GM12878 (cell line): Measurements from ENCODE around the gene ETF1. TPM values are rescaled to one million over a fixed set of nuclear protein-coding genes. Genes with fewer than 3 reads are reported as not detected.
A peak's percentile ranks its signal among the peaks of the same experiment; 100 is the strongest.

ENCODE experiments used
- ATF7 ChIP-seq: fragments of 450-650 bp; IDR thresholded peaks from 2 replicates; pipeline ENCODE4 v1.6.1; 2016; ENCODE audit warnings: low read depth, mild to moderate bottlenecking
- E2F8 ChIP-seq: fragments of 450-650 bp; IDR thresholded peaks from 2 replicates; pipeline ENCODE4 v1.6.1; 2018; ENCODE audit warnings: mild to moderate bottlenecking, low read depth, moderate library complexity; ENCODE audit not compliant: partially characterized antibody
- EGR1 ChIP-seq, 2 experiments: IDR thresholded peaks; 1 replicate in 1 of 2; 2 replicates in 1 of 2; pipeline ENCODE4 v1.6.1; 2011 to 2012; ENCODE audit warnings: low read depth in 2 of 2, low read length in 2 of 2, borderline replicate concordance in 1 of 2, mild to moderate bottlenecking in 1 of 2, moderate library complexity in 1 of 2
- FOXK2 ChIP-seq: fragments of 450-650 bp; IDR thresholded peaks from 2 replicates; pipeline ENCODE4 v1.6.1; 2017; ENCODE audit warnings: mild to moderate bottlenecking, moderate library complexity
- HDAC6 ChIP-seq: fragments of 200-600 bp; sonication (generic); IDR thresholded peaks from one replicate; pipeline ENCODE4 v1.8.0; 2017; ENCODE audit warnings: antibody characterized with exemption; ENCODE audit not compliant: unreplicated experiment
- NR2C2 ChIP-seq: IDR thresholded peaks from 2 replicates; pipeline ENCODE4 v1.6.1; 2011; ENCODE audit warnings: borderline replicate concordance, low read depth; ENCODE audit not compliant: control insufficient read depth, insufficient read length
- RELA ChIP-seq: fragments of 450-650 bp; IDR thresholded peaks from 2 replicates; pipeline ENCODE4 v1.8.0; 2014; ENCODE audit warnings: borderline replicate concordance; ENCODE audit not compliant: partially characterized antibody
- RELB ChIP-seq: fragments of 450-650 bp; IDR thresholded peaks from 2 replicates; pipeline ENCODE4 v1.6.1; 2017; ENCODE audit warnings: low read depth, mild to moderate bottlenecking, moderate library complexity
- polyA plus RNA-seq, 11 experiments: library from polyadenylated mRNA; depleted of rRNA in 4 of 11; unstranded in 6 of 11; stranded (reverse) in 5 of 11; fragments of >200 nt; fragmentation: Nextera tagmentation in 4 of 11; fragmentation: Illumina TruSeq in 1 of 11; extraction: Ambion mirVana in 4 of 11; extraction: Trizol in 1 of 11; gene quantifications; 1 replicate in 1 of 11; 2 replicates in 10 of 11; pipeline versions ENCODE4 v1.2.1 to v1.2.3, GENCODE V29; 2011 to 2016; ENCODE audit warnings: inconsistent platforms in 2 of 11, missing spikeins in 2 of 11, low read depth in 1 of 11
- total RNA-seq, 4 experiments: library from RNA; depleted of rRNA in 3 of 4; stranded (reverse); fragments of >200 nt in 3 of 4; fragmentation: Illumina TruSeq in 1 of 4; extraction: Trizol in 1 of 4; gene quantifications; 2 replicates each; pipeline versions ENCODE4 v1.2.1 to v1.2.3, GENCODE V29; 2013 to 2021
- TF ChIP-seq, protein P1 (sequence below): fragments of 450-650 bp; formaldehyde crosslinking; IDR thresholded peaks from 2 replicates; pipeline ENCODE4 v1.4.0; 2020; ENCODE audit warnings: mild to moderate bottlenecking, moderate library complexity
- TF ChIP-seq, protein P2 (sequence below): fragments of 150-350 bp; IDR thresholded peaks from 2 replicates; pipeline ENCODE4 v1.6.1; 2016; ENCODE audit warnings: low read depth, low read length
- TF ChIP-seq, protein P3 (sequence below): fragments of 450-650 bp; formaldehyde crosslinking; IDR thresholded peaks from 2 replicates; pipeline ENCODE4 v1.5.0; 2022; ENCODE audit warnings: mild to moderate bottlenecking, missing genetic modification characterization

ETF1 gene
- total and polyA plus RNA-seq, 10 of the 15 experiments (the other 5 are each of a cell fraction or from before 2014, with no cell fraction given) = 29.8 to 145 (median 108) TPM

- TF ChIP-seq EGR1 (IDR thresholded peaks at IDR 0.05; ENCODE audit: borderline replicate concordance in 1 of 2, low read depth in 2 of 2, low read length in 2 of 2) = peak in 1 of 2 experiments; percentile 66; a peak in 1 of 3 replicates
- no peak for TF ChIP-seq NR2C2
- TF ChIP-seq RELA = no peak
- TF ChIP-seq, protein P1, sequence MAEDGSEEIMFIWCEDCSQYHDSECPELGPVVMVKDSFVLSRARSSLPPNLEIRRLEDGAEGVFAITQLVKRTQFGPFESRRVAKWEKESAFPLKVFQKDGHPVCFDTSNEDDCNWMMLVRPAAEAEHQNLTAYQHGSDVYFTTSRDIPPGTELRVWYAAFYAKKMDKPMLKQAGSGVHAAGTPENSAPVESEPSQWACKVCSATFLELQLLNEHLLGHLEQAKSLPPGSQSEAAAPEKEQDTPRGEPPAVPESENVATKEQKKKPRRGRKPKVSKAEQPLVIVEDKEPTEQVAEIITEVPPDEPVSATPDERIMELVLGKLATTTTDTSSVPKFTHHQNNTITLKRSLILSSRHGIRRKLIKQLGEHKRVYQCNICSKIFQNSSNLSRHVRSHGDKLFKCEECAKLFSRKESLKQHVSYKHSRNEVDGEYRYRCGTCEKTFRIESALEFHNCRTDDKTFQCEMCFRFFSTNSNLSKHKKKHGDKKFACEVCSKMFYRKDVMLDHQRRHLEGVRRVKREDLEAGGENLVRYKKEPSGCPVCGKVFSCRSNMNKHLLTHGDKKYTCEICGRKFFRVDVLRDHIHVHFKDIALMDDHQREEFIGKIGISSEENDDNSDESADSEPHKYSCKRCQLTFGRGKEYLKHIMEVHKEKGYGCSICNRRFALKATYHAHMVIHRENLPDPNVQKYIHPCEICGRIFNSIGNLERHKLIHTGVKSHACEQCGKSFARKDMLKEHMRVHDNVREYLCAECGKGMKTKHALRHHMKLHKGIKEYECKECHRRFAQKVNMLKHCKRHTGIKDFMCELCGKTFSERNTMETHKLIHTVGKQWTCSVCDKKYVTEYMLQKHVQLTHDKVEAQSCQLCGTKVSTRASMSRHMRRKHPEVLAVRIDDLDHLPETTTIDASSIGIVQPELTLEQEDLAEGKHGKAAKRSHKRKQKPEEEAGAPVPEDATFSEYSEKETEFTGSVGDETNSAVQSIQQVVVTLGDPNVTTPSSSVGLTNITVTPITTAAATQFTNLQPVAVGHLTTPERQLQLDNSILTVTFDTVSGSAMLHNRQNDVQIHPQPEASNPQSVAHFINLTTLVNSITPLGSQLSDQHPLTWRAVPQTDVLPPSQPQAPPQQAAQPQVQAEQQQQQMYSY (CRISPR knock-in tag) = no peak
- TF ChIP-seq, protein P2, sequence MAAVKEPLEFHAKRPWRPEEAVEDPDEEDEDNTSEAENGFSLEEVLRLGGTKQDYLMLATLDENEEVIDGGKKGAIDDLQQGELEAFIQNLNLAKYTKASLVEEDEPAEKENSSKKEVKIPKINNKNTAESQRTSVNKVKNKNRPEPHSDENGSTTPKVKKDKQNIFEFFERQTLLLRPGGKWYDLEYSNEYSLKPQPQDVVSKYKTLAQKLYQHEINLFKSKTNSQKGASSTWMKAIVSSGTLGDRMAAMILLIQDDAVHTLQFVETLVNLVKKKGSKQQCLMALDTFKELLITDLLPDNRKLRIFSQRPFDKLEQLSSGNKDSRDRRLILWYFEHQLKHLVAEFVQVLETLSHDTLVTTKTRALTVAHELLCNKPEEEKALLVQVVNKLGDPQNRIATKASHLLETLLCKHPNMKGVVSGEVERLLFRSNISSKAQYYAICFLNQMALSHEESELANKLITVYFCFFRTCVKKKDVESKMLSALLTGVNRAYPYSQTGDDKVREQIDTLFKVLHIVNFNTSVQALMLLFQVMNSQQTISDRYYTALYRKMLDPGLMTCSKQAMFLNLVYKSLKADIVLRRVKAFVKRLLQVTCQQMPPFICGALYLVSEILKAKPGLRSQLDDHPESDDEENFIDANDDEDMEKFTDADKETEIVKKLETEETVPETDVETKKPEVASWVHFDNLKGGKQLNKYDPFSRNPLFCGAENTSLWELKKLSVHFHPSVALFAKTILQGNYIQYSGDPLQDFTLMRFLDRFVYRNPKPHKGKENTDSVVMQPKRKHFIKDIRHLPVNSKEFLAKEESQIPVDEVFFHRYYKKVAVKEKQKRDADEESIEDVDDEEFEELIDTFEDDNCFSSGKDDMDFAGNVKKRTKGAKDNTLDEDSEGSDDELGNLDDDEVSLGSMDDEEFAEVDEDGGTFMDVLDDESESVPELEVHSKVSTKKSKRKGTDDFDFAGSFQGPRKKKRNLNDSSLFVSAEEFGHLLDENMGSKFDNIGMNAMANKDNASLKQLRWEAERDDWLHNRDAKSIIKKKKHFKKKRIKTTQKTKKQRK = no peak
- TF ChIP-seq E2F8 = no peak
- no peak for TF ChIP-seq ATF7
- TF ChIP-seq RELB = no peak
- no peak for TF ChIP-seq FOXK2
- no peak for TF ChIP-seq HDAC6
- TF ChIP-seq, protein P3, sequence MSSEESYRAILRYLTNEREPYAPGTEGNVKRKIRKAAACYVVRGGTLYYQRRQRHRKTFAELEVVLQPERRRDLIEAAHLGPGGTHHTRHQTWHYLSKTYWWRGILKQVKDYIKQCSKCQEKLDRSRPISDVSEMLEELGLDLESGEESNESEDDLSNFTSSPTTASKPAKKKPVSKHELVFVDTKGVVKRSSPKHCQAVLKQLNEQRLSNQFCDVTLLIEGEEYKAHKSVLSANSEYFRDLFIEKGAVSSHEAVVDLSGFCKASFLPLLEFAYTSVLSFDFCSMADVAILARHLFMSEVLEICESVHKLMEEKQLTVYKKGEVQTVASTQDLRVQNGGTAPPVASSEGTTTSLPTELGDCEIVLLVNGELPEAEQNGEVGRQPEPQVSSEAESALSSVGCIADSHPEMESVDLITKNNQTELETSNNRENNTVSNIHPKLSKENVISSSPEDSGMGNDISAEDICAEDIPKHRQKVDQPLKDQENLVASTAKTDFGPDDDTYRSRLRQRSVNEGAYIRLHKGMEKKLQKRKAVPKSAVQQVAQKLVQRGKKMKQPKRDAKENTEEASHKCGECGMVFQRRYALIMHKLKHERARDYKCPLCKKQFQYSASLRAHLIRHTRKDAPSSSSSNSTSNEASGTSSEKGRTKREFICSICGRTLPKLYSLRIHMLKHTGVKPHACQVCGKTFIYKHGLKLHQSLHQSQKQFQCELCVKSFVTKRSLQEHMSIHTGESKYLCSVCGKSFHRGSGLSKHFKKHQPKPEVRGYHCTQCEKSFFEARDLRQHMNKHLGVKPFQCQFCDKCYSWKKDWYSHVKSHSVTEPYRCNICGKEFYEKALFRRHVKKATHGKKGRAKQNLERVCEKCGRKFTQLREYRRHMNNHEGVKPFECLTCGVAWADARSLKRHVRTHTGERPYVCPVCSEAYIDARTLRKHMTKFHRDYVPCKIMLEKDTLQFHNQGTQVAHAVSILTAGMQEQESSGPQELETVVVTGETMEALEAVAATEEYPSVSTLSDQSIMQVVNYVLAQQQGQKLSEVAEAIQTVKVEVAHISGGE (CRISPR knock-in tag) = no peak
These were observed 76.7 kb downstream of the ETF1 start (continued) for GRCh38 chr5:138466125-138466899.
